Measurements from ENCODE around the gene ANO4.
"Not testable (repeated sequence)": the region's sequence is repeated elsewhere in the genome, so short reads cannot be mapped to it uniquely, and the experiment has no call there.

The ANO4 gene

DNA sequence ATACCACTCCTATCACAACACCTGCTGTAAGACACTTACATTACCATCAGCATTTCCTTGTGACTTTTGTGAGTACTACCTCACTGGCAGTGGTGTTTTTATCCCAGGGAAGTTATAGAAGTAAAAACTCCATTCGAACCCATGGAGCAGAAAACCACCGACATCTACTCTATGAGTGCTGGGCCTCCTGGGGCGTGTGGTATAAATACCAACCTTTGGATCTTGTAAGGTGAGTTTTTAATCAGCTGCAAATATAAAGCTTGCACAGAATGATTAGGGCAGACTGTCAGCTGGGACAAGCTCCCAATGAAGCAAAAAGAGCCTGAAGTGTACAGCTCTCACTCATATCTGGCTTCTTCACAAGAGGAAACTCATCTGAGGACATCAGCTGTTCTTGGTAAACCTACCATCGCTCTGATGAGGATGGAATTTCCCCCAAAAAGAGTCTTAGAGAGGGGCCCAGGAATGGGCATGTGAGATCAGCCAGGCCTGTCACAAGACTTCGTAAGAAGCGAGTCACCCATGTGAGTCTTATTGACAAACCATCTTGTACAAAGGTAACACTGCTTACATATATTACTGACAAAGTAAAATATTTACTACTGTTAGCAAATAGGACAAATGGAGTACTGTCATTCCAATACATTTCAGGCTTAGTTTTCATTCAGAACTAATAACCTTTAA is 245.4 kb downstream of the ANO4 start:
- Mint-ChIP-seq H3K27ac (no peak overlapping the region), H3K36me3 (no peaks in the 10 kb centered on the region), H3K4me3 (no peak overlapping the region), H3K9me3 (peaks cover 3% of the 10 kb centered on the region), H3K27me3 (no peaks in the 10 kb centered on the region), H3K4me1 (no peaks in the 10 kb centered on the region)
- ATAC-seq = no peak

- peaks cover 5% of the 10 kb centered on the region for H3K27me3 Mint-ChIP-seq
- H3K36me3 Mint-ChIP-seq = no peaks in the 10 kb centered on the region
- no peak overlapping the region for H3K4me3 Mint-ChIP-seq
- H3K9me3 Mint-ChIP-seq = peaks cover 3% of the 10 kb centered on the region
- no peaks in the 10 kb centered on the region for H3K4me1 Mint-ChIP-seq
- no peak for ATAC-seq
- H3K27ac Mint-ChIP-seq = no peak overlapping the region
Observed at GRCh38 chr12:101040936-101041335, 246.4 kb downstream of the ANO4 start.

DNA sequence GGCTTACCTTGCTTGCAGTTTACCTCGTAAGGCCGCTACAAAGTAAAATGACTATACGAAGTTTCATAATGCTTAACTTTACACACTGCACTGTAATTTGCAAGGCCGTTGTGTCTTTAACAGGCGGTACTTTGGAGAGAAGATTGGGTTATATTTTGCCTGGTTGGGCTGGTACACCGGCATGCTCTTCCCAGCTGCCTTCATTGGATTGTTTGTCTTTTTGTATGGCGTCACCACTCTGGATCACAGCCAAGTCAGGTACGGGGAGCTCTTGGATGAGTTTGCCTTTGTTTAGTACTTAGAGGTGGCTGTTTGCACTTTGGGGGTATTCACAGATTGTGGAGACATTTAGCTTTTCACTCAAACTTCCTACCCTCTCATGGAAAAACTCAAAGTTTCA is 247.6 kb downstream of the ANO4 start:
- Mint-ChIP-seq H3K36me3 (no peaks in the 10 kb centered on the region), H3K27me3 (peaks cover 12% of the 10 kb centered on the region), H3K9me3 (no peaks in the 10 kb centered on the region), H3K4me1 (no peaks in the 10 kb centered on the region), H3K4me3 (no peak overlapping the region), H3K27ac (no peak overlapping the region)
- no peak for ATAC-seq

- no peak overlapping the region for H3K4me3 Mint-ChIP-seq
- H3K27me3 Mint-ChIP-seq = peaks cover 12% of the 10 kb centered on the region
- no peaks in the 10 kb centered on the region for H3K4me1 Mint-ChIP-seq
- no peak for ATAC-seq
- H3K36me3 Mint-ChIP-seq = no peaks in the 10 kb centered on the region
- H3K9me3 Mint-ChIP-seq = no peaks in the 10 kb centered on the region
- H3K27ac Mint-ChIP-seq = no peak overlapping the region
Observed at GRCh38 chr12:101044512-101045059, 250.0 kb downstream of the ANO4 start.

DNA sequence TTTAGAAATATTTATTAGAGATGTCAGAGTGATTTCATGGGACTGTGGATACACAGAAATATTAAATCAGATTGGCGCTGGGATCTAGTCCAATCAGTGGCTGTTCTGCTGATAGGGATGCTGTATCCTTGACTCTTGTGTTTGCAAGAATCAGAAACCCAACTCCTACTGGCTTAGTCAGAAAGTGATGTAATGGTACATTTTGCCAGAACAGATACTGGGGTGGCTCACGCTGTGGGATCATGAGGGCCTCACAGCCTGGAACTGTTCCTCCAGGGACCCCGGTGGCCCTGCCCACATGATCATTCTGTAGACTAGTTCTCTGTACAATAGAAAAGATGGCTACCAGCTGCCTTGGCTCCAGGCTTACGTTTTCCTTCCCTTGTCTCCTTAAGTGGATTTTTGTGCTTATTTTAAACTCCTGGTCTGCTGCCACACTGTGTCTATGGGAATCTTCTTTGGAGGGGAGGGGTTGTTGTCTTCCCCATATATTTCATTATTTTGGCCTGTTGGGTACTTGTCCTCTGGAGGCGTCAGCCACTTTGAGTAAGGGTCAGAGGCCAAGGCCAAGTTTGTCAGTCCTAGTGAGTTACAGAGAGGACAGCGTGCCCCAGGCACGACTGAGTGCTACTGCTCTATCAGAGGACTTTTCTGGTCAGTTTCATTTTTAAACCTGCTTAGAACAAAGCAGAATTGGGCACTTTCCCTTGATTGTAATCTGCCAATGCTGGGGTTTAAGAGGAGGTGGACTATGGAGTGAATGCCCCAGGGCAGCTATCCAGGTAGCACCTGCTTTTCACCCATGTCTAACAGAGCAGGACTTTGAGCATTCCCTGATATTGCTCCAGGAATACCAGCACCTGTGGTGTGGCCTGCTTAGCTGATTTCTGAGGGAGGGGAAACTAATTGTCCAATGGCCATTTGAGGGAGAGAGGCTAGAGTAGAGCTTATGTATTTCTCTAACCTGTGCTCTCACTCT is 251.2 kb downstream of the ANO4 start:
- no peaks in the 10 kb centered on the region for H3K9me3 Mint-ChIP-seq
- H3K27ac Mint-ChIP-seq = no peak overlapping the region
- H3K4me1 Mint-ChIP-seq = no peaks in the 10 kb centered on the region
- no peak overlapping the region for H3K4me3 Mint-ChIP-seq
- no peaks in the 10 kb centered on the region for H3K36me3 Mint-ChIP-seq
- H3K27me3 Mint-ChIP-seq = peaks cover 12% of the 10 kb centered on the region
- no peak for ATAC-seq

GRCh38 chr12:101047652-101048051 is 253.1 kb downstream of the ANO4 start:
- Mint-ChIP-seq H3K9me3 (no peaks in the 10 kb centered on the region), H3K27ac (no peak overlapping the region), H3K27me3 (peaks cover 12% of the 10 kb centered on the region)

GRCh38 chr12:101050631-101051030 is 256.1 kb downstream of the ANO4 start:
- ATAC-seq = no peak
- Mint-ChIP-seq H3K27ac (no peak overlapping the region), H3K27me3 (peaks cover 10% of the 10 kb centered on the region), H3K4me1 (no peaks in the 10 kb centered on the region), H3K4me3 (no peak overlapping the region), H3K36me3 (no peaks in the 10 kb centered on the region), H3K9me3 (no peaks in the 10 kb centered on the region)

More at GRCh38 chr12:101047652-101048051, 253.1 kb downstream of the ANO4 start:
- Mint-ChIP-seq H3K4me1 (no peaks in the 10 kb centered on the region), H3K4me3 (no peak overlapping the region), H3K36me3 (no peaks in the 10 kb centered on the region)
- ATAC-seq = no peak

- Mint-ChIP-seq H3K4me1 (no peaks in the 10 kb centered on the region), H3K9me3 (no peaks in the 10 kb centered on the region), H3K27ac (no peak overlapping the region), H3K27me3 (peaks cover 5% of the 10 kb centered on the region), H3K4me3 (no peak overlapping the region), H3K36me3 (no peaks in the 10 kb centered on the region)
- no peak for ATAC-seq
Observed at GRCh38 chr12:101051151-101051550, 256.6 kb downstream of the ANO4 start.

- Mint-ChIP-seq H3K9me3 (no peaks in the 10 kb centered on the region), H3K4me1 (no peaks in the 10 kb centered on the region), H3K27me3 (no peaks in the 10 kb centered on the region), H3K4me3 (no peak overlapping the region), H3K27ac (no peak overlapping the region), H3K36me3 (no peaks in the 10 kb centered on the region)
- no peak for ATAC-seq
Observed at GRCh38 chr12:101051901-101052550, 257.4 kb downstream of the ANO4 start.

DNA sequence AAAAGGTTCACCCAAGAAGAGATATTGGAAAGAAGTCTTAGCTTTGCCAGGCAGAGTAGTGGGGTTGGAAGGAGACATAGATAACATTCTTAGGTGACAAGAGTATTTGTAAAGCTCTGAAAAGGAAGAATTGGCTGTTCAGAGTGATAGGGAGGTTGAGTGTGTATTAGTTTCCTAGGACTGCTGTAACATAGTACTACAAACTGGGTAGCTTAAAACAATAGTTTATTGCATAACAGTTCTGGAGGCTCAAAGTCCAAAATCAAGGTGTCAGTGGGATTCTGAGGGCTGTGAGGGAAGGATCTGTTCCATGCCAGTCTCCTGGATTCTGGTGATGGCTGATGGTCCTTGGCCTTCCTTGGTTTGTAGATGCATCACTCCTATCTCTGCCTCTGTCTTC is 258.6 kb downstream of the ANO4 start:
- Mint-ChIP-seq H3K9me3 (peaks cover 4% of the 10 kb centered on the region), H3K36me3 (no peaks in the 10 kb centered on the region), H3K4me3 (no peak overlapping the region), H3K27ac (no peak overlapping the region), H3K27me3 (no peaks in the 10 kb centered on the region), H3K4me1 (no peaks in the 10 kb centered on the region)
- no peak for ATAC-seq

DNA sequence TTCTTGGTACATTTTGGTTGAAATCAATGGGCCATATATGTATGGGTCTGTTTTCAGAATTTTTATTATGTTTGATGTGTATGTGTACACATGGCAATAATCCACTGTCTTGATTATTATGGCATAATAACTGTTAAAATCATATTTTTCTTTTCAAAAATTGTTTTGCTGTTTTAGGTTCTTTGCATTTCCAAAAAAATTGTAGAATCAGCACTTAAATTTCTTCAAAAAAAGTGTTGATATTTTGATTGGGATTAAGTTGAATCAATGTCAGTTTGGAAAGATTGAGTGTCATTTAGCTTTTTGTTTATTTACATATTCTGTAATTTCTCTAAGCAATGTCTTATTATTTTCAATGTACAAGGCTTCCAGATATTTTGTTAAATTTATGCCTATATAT is 261.4 kb downstream of the ANO4 start:
- Mint-ChIP-seq H3K4me3 (no peak overlapping the region), H3K27ac (no peak overlapping the region)

GRCh38 chr12:101062508-101062907 is 267.9 kb downstream of the ANO4 start:
- H3K27ac Mint-ChIP-seq, H3K36me3 Mint-ChIP-seq, ATAC-seq, H3K4me3 Mint-ChIP-seq, H3K9me3 Mint-ChIP-seq, H3K4me1 Mint-ChIP-seq: not testable (repeated sequence)
- H3K27me3 Mint-ChIP-seq = peaks cover 21% of the 10 kb centered on the region

More for the DNA sequence above, 261.4 kb downstream of the ANO4 start:
- no peak for ATAC-seq
- peaks cover 4% of the 10 kb centered on the region for H3K9me3 Mint-ChIP-seq
- no peaks in the 10 kb centered on the region for H3K27me3 Mint-ChIP-seq
- no peaks in the 10 kb centered on the region for H3K36me3 Mint-ChIP-seq
- H3K4me1 Mint-ChIP-seq = no peaks in the 10 kb centered on the region

DNA sequence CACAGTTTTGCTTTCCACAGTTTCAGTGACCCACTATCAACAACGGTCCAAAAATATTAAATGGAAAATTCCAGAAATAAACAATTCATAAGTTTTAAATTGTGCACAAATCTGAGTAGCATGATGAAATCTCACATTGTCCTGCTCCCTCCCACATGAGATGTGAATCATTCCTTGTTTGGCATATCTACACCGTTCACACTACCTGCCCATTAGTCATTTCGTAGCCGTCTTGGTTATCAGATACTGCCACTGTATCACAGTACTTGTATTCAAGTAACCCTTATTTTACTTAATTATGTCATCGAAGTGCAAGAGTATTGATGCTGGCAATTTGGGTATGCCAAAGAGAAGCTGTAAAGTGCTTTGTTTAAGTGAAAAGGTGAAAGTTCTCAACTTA is 270.1 kb downstream of the ANO4 start:
- peaks cover 21% of the 10 kb centered on the region for H3K27me3 Mint-ChIP-seq
- H3K36me3 Mint-ChIP-seq = no peaks in the 10 kb centered on the region
- no peaks in the 10 kb centered on the region for H3K9me3 Mint-ChIP-seq
- no peak overlapping the region for H3K4me3 Mint-ChIP-seq
- H3K4me1 Mint-ChIP-seq = no peaks in the 10 kb centered on the region
- no peak for ATAC-seq
- no peak overlapping the region for H3K27ac Mint-ChIP-seq

DNA sequence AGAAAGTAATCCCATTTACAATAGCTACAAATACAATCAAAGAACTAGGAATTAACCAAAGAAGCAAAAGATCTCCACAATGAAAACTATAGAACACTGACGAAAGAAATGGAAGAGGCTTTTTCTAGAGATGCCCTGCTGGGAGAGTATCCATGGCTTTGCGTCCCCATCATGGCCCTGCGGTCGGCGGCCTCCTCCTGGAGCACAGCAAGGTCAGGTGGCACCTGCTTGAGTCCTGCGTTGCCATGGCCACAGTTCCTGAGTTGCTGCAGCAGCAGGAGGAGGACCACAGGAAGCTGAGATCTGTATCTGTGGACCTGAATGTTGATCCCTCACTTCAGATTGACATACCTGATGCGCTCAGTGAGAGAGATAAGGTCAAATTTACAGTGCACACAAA is 271.9 kb downstream of the ANO4 start:
- Mint-ChIP-seq H3K27me3 (peaks cover 21% of the 10 kb centered on the region), H3K27ac (no peak overlapping the region), H3K36me3 (no peaks in the 10 kb centered on the region), H3K4me3 (no peak overlapping the region), H3K4me1 (no peaks in the 10 kb centered on the region), H3K9me3 (peaks cover 3% of the 10 kb centered on the region)
- ATAC-seq = no peak

DNA sequence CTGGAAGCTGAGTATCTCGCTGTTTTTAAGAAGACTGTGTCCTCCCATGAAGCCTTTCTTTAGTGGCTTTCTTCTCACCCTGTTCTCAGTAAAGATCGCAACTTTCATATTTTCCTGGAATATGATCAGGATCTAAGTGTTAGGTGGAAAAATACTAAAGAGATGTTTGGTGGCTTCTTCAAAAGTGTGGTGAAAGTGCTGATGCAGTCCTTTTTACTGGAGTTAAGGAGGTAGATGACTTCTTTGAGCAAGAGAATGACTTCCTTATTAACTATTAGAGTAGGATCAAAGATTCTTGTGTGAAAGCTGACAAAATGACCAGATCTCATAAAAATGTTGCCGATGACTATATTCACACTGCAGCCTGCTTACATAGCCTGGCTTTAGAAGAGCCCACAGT is 273.8 kb downstream of the ANO4 start:
- H3K36me3 Mint-ChIP-seq = no peaks in the 10 kb centered on the region

More for the DNA sequence above, 273.8 kb downstream of the ANO4 start:
- Mint-ChIP-seq H3K4me3 (no peak overlapping the region), H3K27ac (no peak overlapping the region), H3K9me3 (peaks cover 3% of the 10 kb centered on the region), H3K4me1 (no peaks in the 10 kb centered on the region), H3K27me3 (peaks cover 21% of the 10 kb centered on the region)
- ATAC-seq = no peak

Data from stimulated activated memory B cell treated with anti-CD40 and anti-IgM and Interleukin-4, amounts not matched to agents 10 μg/mL and 1 μg/mL and 100 μg/mL, for 72 hours (primary cell).